ENCODE results near the gene ASCL2. TPM values are rescaled to one million over a fixed set of nuclear protein-coding genes. Genes with fewer than 3 reads are reported as not detected.

ASCL2 gene
- total and polyA plus RNA-seq, 10 of the 15 experiments (the other 5 are each of a cell fraction or from before 2014, with no cell fraction given), result not detected

GRCh38 chr11:2252018-2252417, 18.4 kb downstream of the ASCL2 start:
- H3K36me3 ChIP-seq (ENCODE audit: control insufficient read depth in 2 of 2, insufficient read depth in 2 of 2, low read length in 1 of 2), result no peaks in the 10 kb centered on the region
- FAIRE-seq, result no peak
- no TSS peak for BruUV-seq (replicated peaks)
- no peak overlapping the region for H3K4me2 ChIP-seq (ENCODE audit: control insufficient read depth, insufficient read depth)
- intact Hi-C loops (cut with micrococcal nuclease; ENCODE audit: unreplicated experiment) (no loop called here), in situ Hi-C loops (cut with MboI) (no loop called here)
- no peak overlapping the region for H3K9ac ChIP-seq (ENCODE audit: control insufficient read depth, insufficient read depth, low read length)
- ATAC-seq, result no peak
- H4K20me1 ChIP-seq (ENCODE audit: control insufficient read depth, insufficient read depth), result no peaks in the 10 kb centered on the region
- 45% methylated on average over 6 of the region's 6 CpGs for WGBS (ENCODE audit: insufficient coverage, insufficient replicate concordance, low lambda C conversion rate, missing lambda C conversion rate)
- ChIA-PET SMC1A (ENCODE audit: uncharacterized antibody, unreplicated experiment) (no interaction called here), POLR2A (no interaction called here), CTCF (no interaction called here), RAD21 (ENCODE audit: unreplicated experiment) (no interaction called here)
- no peak overlapping the region for H3K4me3 ChIP-seq
- H3K27me3 ChIP-seq (replicated peaks in 1 of 2; ENCODE audit: control insufficient read depth in 2 of 2, insufficient read depth in 2 of 2, low read length in 1 of 2), result no peaks in the 10 kb centered on the region; a peak in 1 of 4 replicates
- no peak overlapping the region for H3K27ac ChIP-seq (ENCODE audit: control insufficient read depth, insufficient read depth)
- no peak for DNase-seq (ENCODE audit: low read depth, low spot score)
- no peaks in the 10 kb centered on the region for H3K9me3 ChIP-seq (replicated peaks; ENCODE audit: control insufficient read depth, insufficient read depth, low read length)
- no peak overlapping the region for H2AFZ ChIP-seq (ENCODE audit: control insufficient read depth, low read depth, low read length)
- no peaks in the 10 kb centered on the region for H3K4me1 ChIP-seq (ENCODE audit: control insufficient read depth, insufficient read depth, low read length)
- no peaks in the 10 kb centered on the region for H3K79me2 ChIP-seq (ENCODE audit: control insufficient read depth, insufficient read depth, low read length)
- TF ChIP-seq YBX1 (IDR thresholded peaks at IDR 0.05) (no peak), SIX5 (IDR thresholded peaks at IDR 0.05; ENCODE audit: low read depth, low read length, severe bottlenecking) (no peak), TCF7 (IDR thresholded peaks at IDR 0.05; ENCODE audit: borderline replicate concordance) (no peak), PAX5 (IDR thresholded peaks at IDR 0.05; ENCODE audit: borderline replicate concordance, low read depth, low read length) (no peak), RCOR1 (conservative IDR thresholded peaks at IDR 0.05; ENCODE audit: low read depth, low read length) (no peak), SMAD1 (IDR thresholded peaks at IDR 0.05; ENCODE audit: low read depth, partially characterized antibody) (no peak), GABPA (IDR thresholded peaks at IDR 0.05; ENCODE audit: low read depth) (no peak), PAX8 (IDR thresholded peaks at IDR 0.05) (no peak), NFYB (IDR thresholded peaks at IDR 0.05; ENCODE audit: insufficient read depth, low read depth, low read length) (no peak), ZNF384 (IDR thresholded peaks at IDR 0.05; ENCODE audit: borderline replicate concordance, low read depth, low read length) (no peak), ESRRA (IDR thresholded peaks at IDR 0.05; ENCODE audit: low read length) (no peak), RAD51 (IDR thresholded peaks at IDR 0.05) (no peak), LARP7 (IDR thresholded peaks at IDR 0.05) (no peak), FOXK2 (IDR thresholded peaks at IDR 0.05) (no peak), USF1 (IDR thresholded peaks at IDR 0.05; ENCODE audit: borderline replicate concordance, extremely low read length, insufficient read depth, low read depth, low read length) (no peak)
